Neural progenitor cell (in vitro differentiated cells): Measurements from ENCODE around the gene KIFBP.

Experiments used
- CTCF ChIP-seq: fragments of 200-600 bp; sonication (generic); IDR thresholded peaks from 2 replicates; pipeline ENCODE4 v1.5.1; 2017; ENCODE audit warnings: antibody characterized with exemption, mild to moderate bottlenecking
- EZH2 ChIP-seq: fragments of 200-600 bp; sonication (generic); IDR thresholded peaks from 2 replicates; pipeline ENCODE4 v1.6.1; 2017; ENCODE audit warnings: antibody characterized with exemption, mild to moderate bottlenecking, moderate library complexity
- EZH2phosphoT487 ChIP-seq: fragments of 200-600 bp; sonication (generic); IDR thresholded peaks from 2 replicates; pipeline ENCODE4 v1.6.1; 2017; ENCODE audit warnings: antibody characterized with exemption

- TF ChIP-seq EZH2 (no peak), CTCF (no peak), EZH2phosphoT487 (no peak)
These were observed 68.8 kb downstream of the KIFBP start for GRCh38 chr10:69057261-69057950.
